Suprapubic skin (tissue), 3 donors: Measurements from ENCODE around the gene MST1R.

Source experiments
- EP300 ChIP-seq: sonication (generic); formaldehyde crosslinking; IDR thresholded peaks from one replicate; pipeline ENCODE4 v1.6.1; 2017; ENCODE audit warnings: antibody characterized with exemption
- TF ChIP-seq, protein P1 (sequence below), 2 donors: fragments of 200-600 bp in 1 of 2; fragments of 450-650 bp in 1 of 2; sonication (generic) in 1 of 2; IDR thresholded peaks; one replicate each; pipeline ENCODE4 v1.5.1; 2016 to 2019; ENCODE audit warnings: antibody characterized with exemption in 2 of 2, mild to moderate bottlenecking in 1 of 2, moderate library complexity in 1 of 2

DNA sequence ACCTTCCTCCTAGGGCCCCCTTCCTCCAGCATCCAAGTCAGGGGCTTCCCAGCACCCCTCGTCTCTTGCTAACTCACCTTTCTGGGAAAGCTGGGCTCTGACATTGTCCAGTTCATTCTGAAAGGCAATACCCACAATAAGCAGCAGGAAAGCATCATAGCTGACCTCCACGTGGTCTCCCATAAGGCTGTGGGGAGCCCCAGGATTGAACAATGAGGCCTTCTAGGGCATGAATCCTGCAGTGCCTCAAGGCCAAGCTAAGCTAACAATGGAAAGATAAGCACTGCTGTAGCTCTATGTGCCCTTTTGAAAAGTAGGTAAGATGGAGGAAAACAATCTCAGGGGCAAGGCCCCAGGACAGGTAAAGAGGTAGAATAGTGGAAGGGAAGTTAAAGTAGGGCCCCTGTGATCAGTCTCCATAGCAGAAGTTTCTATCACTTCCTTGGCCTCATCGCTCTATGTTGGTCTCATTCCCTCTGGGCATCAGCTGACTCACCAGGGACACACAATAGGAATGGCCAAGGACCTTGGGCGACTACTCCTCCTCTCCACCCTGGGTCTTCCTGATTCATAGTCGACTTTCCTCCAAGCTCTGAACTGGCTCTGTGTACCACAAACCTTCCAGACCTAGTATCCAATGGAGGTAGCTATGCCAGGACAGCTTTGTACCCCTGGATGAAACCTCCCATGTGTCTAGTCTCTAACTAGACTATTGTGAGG lies 59.0 kb downstream of the MST1R start:
- TF ChIP-seq, protein P1, sequence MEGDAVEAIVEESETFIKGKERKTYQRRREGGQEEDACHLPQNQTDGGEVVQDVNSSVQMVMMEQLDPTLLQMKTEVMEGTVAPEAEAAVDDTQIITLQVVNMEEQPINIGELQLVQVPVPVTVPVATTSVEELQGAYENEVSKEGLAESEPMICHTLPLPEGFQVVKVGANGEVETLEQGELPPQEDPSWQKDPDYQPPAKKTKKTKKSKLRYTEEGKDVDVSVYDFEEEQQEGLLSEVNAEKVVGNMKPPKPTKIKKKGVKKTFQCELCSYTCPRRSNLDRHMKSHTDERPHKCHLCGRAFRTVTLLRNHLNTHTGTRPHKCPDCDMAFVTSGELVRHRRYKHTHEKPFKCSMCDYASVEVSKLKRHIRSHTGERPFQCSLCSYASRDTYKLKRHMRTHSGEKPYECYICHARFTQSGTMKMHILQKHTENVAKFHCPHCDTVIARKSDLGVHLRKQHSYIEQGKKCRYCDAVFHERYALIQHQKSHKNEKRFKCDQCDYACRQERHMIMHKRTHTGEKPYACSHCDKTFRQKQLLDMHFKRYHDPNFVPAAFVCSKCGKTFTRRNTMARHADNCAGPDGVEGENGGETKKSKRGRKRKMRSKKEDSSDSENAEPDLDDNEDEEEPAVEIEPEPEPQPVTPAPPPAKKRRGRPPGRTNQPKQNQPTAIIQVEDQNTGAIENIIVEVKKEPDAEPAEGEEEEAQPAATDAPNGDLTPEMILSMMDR (IDR thresholded peaks at IDR 0.05), result no peak
- no peak for TF ChIP-seq EP300
